ENCODE measurements around the gene LIMCH1. TPM values are rescaled to one million over a fixed set of nuclear protein-coding genes. Genes with fewer than 3 reads are reported as not detected.

Gene LIMCH1
- total RNA-seq, 1 experiment from 2014 or later: 19.7 TPM

GRCh38 chr4:41559940-41560516 is 22.1 kb downstream of the LIMCH1 start:
- Histone ChIP-seq H3K9ac (ENCODE audit: low read length) (no peak overlapping the region), H3K27ac (ENCODE audit: low read length) (no peak overlapping the region), H3F3A (ENCODE audit: low read length, unreplicated experiment) (no peaks in the 10 kb centered on the region), H2AFZ (ENCODE audit: low read length) (no peak overlapping the region), H3K79me2 (ENCODE audit: low read length) (no peaks in the 10 kb centered on the region), H3K36me3 (ENCODE audit: low read depth, low read length) (no peaks in the 10 kb centered on the region), H3K9me2 (replicated peaks; ENCODE audit: low read length) (no peaks in the 10 kb centered on the region), H3K4me3 (ENCODE audit: low read length) (no peak overlapping the region), H3K9me3 (ENCODE audit: low read length) (no peaks in the 10 kb centered on the region), H3K27me3 (ENCODE audit: low read length) (no peaks in the 10 kb centered on the region), H4K20me1 (ENCODE audit: low read length) (no peaks in the 10 kb centered on the region), H3K4me2 (ENCODE audit: low read length) (no peak overlapping the region), H3K4me1 (ENCODE audit: insufficient read depth, low read length) (no peaks in the 10 kb centered on the region)
- ChIA-PET POLR2A (ENCODE audit: unreplicated experiment) (no interaction called here), CTCF (no interaction called here)
- BruUV-seq (replicated peaks): no TSS peak
- TF ChIP-seq CTCF (conservative IDR thresholded peaks at IDR 0.05; ENCODE audit: low read depth, low read length) (no peak), EZH2 (IDR thresholded peaks at IDR 0.05; ENCODE audit: low read length, unreplicated experiment) (no peak), EZH2phosphoT487 (IDR thresholded peaks at IDR 0.05; ENCODE audit: borderline replicate concordance, low read length) (no peak)
- intact Hi-C loops (cut with micrococcal nuclease): no loop called here
- ATAC-seq: no peak
- DNase-seq: no peak

- no TSS peak for BruUV-seq (replicated peaks)
- no peak for ATAC-seq
- H3K27me3 ChIP-seq (ENCODE audit: low read length): no peaks in the 10 kb centered on the region
Measured at GRCh38 chr4:41561244-41561643, 23.3 kb downstream of the LIMCH1 start.

More at GRCh38 chr4:41561244-41561643, 23.3 kb downstream of the LIMCH1 start:
- no peak overlapping the region for H3K4me2 ChIP-seq (ENCODE audit: low read length)
- no peaks in the 10 kb centered on the region for H3F3A ChIP-seq (ENCODE audit: low read length, unreplicated experiment)
- H3K4me3 ChIP-seq (ENCODE audit: low read length): no peak overlapping the region
- TF ChIP-seq CTCF (conservative IDR thresholded peaks at IDR 0.05; ENCODE audit: low read depth, low read length) (no peak), EZH2phosphoT487 (IDR thresholded peaks at IDR 0.05; ENCODE audit: borderline replicate concordance, low read length) (no peak), EZH2 (IDR thresholded peaks at IDR 0.05; ENCODE audit: low read length, unreplicated experiment) (no peak)
- no peak overlapping the region for H3K9ac ChIP-seq (ENCODE audit: low read length)
- H3K4me1 ChIP-seq (ENCODE audit: insufficient read depth, low read length): no peaks in the 10 kb centered on the region
- H3K9me2 ChIP-seq (replicated peaks; ENCODE audit: low read length): no peaks in the 10 kb centered on the region
- no peaks in the 10 kb centered on the region for H3K79me2 ChIP-seq (ENCODE audit: low read length)
- ChIA-PET CTCF (no interaction called here), POLR2A (ENCODE audit: unreplicated experiment) (no interaction called here)
- no peak for DNase-seq
- H3K9me3 ChIP-seq (ENCODE audit: low read length): no peaks in the 10 kb centered on the region
- no peaks in the 10 kb centered on the region for H3K36me3 ChIP-seq (ENCODE audit: low read depth, low read length)
- intact Hi-C loops (cut with micrococcal nuclease): no loop called here
- H3K27ac ChIP-seq (ENCODE audit: low read length): no peak overlapping the region
- H4K20me1 ChIP-seq (ENCODE audit: low read length): no peaks in the 10 kb centered on the region
- no peak overlapping the region for H2AFZ ChIP-seq (ENCODE audit: low read length)

All from PC-3 (cell line).